Endodermal cell (in vitro differentiated cells): Measurements from ENCODE around the gene KLHDC8B. TPM values are rescaled to one million over a fixed set of nuclear protein-coding genes. Genes with fewer than 3 reads are reported as not detected.
"Not testable (repeated sequence)": the region's sequence is repeated elsewhere in the genome, so short reads cannot be mapped to it uniquely, and the experiment has no call there.

ENCODE experiments used
- DNase-seq: peaks from one replicate; pipeline ENCODE4 v3.0.0-alpha.2; 2017
- H3K27ac ChIP-seq: 2 replicates; pipeline ENCODE4 v1.5.1; 2013; ENCODE audit warnings: mild to moderate bottlenecking, low read depth, low read length, moderate library complexity
- H3K27me3 ChIP-seq: 2 replicates; pipeline ENCODE4 v1.6.1; 2013; ENCODE audit warnings: mild to moderate bottlenecking, low read length, moderate library complexity; ENCODE audit not compliant: insufficient read depth, control insufficient read depth, poor library complexity, severe bottlenecking
- H3K36me3 ChIP-seq: 2 replicates; pipeline ENCODE4 v1.7.0; 2013; ENCODE audit warnings: mild to moderate bottlenecking, low read length, moderate library complexity; ENCODE audit not compliant: control insufficient read depth, insufficient read depth
- H3K4me1 ChIP-seq: one replicate; pipeline ENCODE4 v1.7.0; 2013; ENCODE audit warnings: low read length; ENCODE audit not compliant: control insufficient read depth, insufficient read depth
- H3K4me3 ChIP-seq: 2 replicates; pipeline ENCODE4 v1.5.1; 2013; ENCODE audit warnings: mild to moderate bottlenecking, low read length, moderate library complexity
- H3K9ac ChIP-seq: 2 replicates; pipeline ENCODE4 v1.6.1; 2013; ENCODE audit warnings: mild to moderate bottlenecking, low read length, moderate library complexity; ENCODE audit not compliant: poor library complexity, severe bottlenecking; ENCODE audit errors: extremely low read depth
- H3K9me3 ChIP-seq: 2 replicates; pipeline ENCODE4 v1.6.1; 2013; ENCODE audit warnings: mild to moderate bottlenecking, low read length, moderate library complexity; ENCODE audit not compliant: control insufficient read depth
- H3K27ac Mint-ChIP-seq: 2 replicates; pipeline ENCODE4 v1.8.0; 2020; ENCODE audit warnings: mixed read lengths
- H3K27me3 Mint-ChIP-seq: 2 replicates; pipeline ENCODE4 v1.8.0; 2021; ENCODE audit warnings: mild to moderate bottlenecking, mixed read lengths; ENCODE audit not compliant: insufficient read depth
- H3K36me3 Mint-ChIP-seq: 2 replicates; pipeline ENCODE4 v1.8.0; 2020; ENCODE audit warnings: low read depth, mixed read lengths
- H3K4me1 Mint-ChIP-seq: 2 replicates; pipeline ENCODE4 v1.8.0; 2020; ENCODE audit warnings: mixed read lengths
- H3K4me3 Mint-ChIP-seq: 2 replicates; pipeline ENCODE4 v1.8.0; 2020; ENCODE audit warnings: mild to moderate bottlenecking, moderate library complexity, mixed read lengths
- H3K9me3 Mint-ChIP-seq: 2 replicates; pipeline ENCODE4 v1.8.0; 2020; ENCODE audit warnings: mild to moderate bottlenecking, mixed read lengths
- WGBS, 2 experiments: methylation state at CpG; one replicate each; pipeline versions ENCODE4 v1.1.5 to v1.1.7; 2013; ENCODE audit warnings: missing lambda C conversion rate in 2 of 2, mixed read lengths in 1 of 2; ENCODE audit not compliant: insufficient coverage in 1 of 2, insufficient read length in 1 of 2; 5-methylcytosine and 5-hydroxymethylcytosine counted together
- total RNA-seq, 2 donors: library from RNA; stranded (reverse); fragmentation: NEBNext Ultra II Directional in 1 of 2; extraction: Animal tissue kit (Norgen Biotek cat#: 25700) in 1 of 2; gene quantifications; 2 replicates in 1 of 2; 3 replicates in 1 of 2; pipeline ENCODE4 v1.2.1, GENCODE V29; 2021
- TF ChIP-seq, protein P1 (sequence below): fragments of 200-600 bp; sonication (generic); conservative IDR thresholded peaks from 2 replicates; pipeline ENCODE4 v1.5.0; 2021; ENCODE audit warnings: antibody characterized with exemption, mild to moderate bottlenecking

KLHDC8B gene
- total RNA-seq, 2 donors from 2014 or later, result 33.5 to 36.1 TPM

DNA sequence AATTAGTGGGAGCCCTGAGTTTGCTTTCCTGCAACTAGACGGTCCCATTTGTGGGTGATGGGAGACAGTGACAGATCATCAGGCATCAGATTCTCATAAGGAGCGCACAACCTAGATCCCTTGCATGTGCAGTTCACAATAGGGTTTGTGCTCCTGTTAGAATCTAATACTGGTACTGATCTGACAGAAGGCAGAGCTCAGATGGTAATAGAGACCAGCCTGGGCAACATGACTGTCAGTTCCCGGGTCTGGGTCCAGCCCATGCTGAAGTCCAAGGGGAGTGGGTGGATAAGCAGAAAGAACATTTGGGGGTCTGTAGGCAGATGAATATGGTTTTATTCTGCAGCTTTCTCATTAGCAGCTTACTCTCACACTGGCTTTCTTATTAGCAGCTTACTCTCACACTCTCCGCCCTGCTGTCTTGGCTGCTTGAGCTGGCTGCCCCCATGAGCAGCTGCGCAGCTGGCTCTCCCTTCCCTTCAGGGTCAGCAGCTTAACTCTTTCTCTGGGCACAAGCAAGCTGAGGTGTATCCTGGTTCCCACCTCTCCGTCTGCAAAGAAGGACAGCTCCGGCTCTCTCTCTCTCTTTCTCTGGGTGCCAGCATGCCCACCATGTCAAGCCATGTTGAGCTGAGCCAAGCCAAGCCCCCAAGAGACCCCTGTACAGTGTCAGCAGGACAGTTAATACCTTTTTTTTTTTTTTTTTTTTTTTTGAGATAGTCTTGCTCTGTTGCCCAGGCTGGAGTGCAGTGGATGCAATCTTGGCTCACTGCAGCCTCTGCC, 46.5 kb downstream of the KLHDC8B start:
- no peaks in the 10 kb centered on the region for H3K4me1 ChIP-seq
- no peaks in the 10 kb centered on the region for H3K27me3 ChIP-seq
- Mint-ChIP-seq H3K9me3 (peaks cover 60% of the 10 kb centered on the region), H3K4me1 (no peaks in the 10 kb centered on the region), H3K27me3 (peaks cover 4% of the 10 kb centered on the region), H3K27ac (no peak overlapping the region), H3K4me3 (no peak overlapping the region), H3K36me3 (peaks cover 6% of the 10 kb centered on the region)
- no peaks in the 10 kb centered on the region for H3K36me3 ChIP-seq
- TF ChIP-seq, protein P1, sequence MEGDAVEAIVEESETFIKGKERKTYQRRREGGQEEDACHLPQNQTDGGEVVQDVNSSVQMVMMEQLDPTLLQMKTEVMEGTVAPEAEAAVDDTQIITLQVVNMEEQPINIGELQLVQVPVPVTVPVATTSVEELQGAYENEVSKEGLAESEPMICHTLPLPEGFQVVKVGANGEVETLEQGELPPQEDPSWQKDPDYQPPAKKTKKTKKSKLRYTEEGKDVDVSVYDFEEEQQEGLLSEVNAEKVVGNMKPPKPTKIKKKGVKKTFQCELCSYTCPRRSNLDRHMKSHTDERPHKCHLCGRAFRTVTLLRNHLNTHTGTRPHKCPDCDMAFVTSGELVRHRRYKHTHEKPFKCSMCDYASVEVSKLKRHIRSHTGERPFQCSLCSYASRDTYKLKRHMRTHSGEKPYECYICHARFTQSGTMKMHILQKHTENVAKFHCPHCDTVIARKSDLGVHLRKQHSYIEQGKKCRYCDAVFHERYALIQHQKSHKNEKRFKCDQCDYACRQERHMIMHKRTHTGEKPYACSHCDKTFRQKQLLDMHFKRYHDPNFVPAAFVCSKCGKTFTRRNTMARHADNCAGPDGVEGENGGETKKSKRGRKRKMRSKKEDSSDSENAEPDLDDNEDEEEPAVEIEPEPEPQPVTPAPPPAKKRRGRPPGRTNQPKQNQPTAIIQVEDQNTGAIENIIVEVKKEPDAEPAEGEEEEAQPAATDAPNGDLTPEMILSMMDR, result no peak
- peaks cover 23% of the 10 kb centered on the region for H3K9me3 ChIP-seq
- H3K9ac ChIP-seq, result no peak overlapping the region
- no peak for DNase-seq
- no peak overlapping the region for H3K4me3 ChIP-seq
- no peak overlapping the region for H3K27ac ChIP-seq
- 92 to 94% methylated on average over 3 to 7 of the region's 7 CpGs for WGBS, 2 experiments

DNA sequence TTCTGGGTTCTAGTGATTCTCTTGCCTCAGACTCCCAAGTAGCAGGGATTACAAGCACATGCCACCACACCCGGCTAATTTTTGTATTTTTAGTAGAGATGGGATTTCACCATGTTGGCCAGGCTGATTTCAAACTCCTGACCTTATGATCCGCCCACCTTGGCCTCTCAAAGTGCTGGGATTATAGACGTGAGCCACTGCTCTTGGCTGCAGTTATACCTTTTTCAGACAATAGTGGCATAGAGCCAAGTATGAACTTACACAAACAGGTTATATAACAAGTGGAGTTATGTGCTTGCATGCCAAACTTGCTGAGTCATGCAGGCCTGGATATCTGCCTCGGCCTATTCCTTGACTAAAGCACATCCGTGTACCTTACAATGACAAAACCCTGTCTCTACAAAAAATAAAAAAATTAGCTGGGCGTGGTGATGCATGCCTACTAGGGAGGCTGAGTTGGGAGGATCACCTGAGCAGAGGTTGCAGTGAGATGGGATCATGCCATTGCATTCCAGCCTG, 47.1 kb downstream of the KLHDC8B start:
- H3K4me3 ChIP-seq, H3K27ac ChIP-seq, H3K36me3 Mint-ChIP-seq, H3K27ac Mint-ChIP-seq, H3K4me1 Mint-ChIP-seq, H3K4me3 Mint-ChIP-seq, H3K27me3 Mint-ChIP-seq, H3K4me1 ChIP-seq, H3K9ac ChIP-seq, H3K27me3 ChIP-seq, H3K36me3 ChIP-seq, DNase-seq: not testable (repeated sequence)
- 91 to 95% methylated on average over 4 to 6 of the region's 6 CpGs for WGBS, 2 experiments
- H3K9me3 ChIP-seq, result peaks cover 23% of the 10 kb centered on the region
- peaks cover 57% of the 10 kb centered on the region for H3K9me3 Mint-ChIP-seq

DNA sequence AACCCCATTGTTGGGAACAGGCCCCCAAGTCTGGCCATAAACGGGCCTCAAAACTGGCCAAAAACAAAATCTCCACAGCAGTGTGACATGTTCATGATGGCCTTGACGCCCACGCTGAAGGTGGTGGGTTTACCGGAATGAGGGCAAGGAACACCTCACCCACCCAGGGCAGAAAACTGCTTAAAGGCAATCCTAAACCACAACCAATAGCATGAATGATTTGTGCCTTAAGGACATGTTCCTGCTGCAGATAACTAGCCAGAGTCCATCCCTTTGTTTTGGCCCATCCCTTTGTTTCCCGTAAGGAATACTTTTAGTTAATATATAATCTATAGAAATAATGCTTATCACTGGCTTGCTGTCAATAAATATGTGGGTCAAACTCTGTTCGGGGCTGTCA, 47.7 kb downstream of the KLHDC8B start:
- peaks cover 8% of the 10 kb centered on the region for H3K27me3 Mint-ChIP-seq
- WGBS, 2 experiments, result 92 to 100% methylated on average over 1 to 5 of the region's 6 CpGs
- H3K36me3 Mint-ChIP-seq, result peaks cover 6% of the 10 kb centered on the region
- H3K4me3 Mint-ChIP-seq, result no peak overlapping the region
- Histone ChIP-seq H3K9ac (no peak overlapping the region), H3K27ac (no peak overlapping the region), H3K27me3 (no peaks in the 10 kb centered on the region), H3K4me1 (no peaks in the 10 kb centered on the region), H3K4me3 (no peak overlapping the region), H3K9me3 (peaks cover 18% of the 10 kb centered on the region), H3K36me3 (no peaks in the 10 kb centered on the region)
- H3K27ac Mint-ChIP-seq, result no peak overlapping the region
- TF ChIP-seq, protein P1, result no peak
- peaks cover 54% of the 10 kb centered on the region for H3K9me3 Mint-ChIP-seq
- DNase-seq, result no peak
- no peaks in the 10 kb centered on the region for H3K4me1 Mint-ChIP-seq

DNA sequence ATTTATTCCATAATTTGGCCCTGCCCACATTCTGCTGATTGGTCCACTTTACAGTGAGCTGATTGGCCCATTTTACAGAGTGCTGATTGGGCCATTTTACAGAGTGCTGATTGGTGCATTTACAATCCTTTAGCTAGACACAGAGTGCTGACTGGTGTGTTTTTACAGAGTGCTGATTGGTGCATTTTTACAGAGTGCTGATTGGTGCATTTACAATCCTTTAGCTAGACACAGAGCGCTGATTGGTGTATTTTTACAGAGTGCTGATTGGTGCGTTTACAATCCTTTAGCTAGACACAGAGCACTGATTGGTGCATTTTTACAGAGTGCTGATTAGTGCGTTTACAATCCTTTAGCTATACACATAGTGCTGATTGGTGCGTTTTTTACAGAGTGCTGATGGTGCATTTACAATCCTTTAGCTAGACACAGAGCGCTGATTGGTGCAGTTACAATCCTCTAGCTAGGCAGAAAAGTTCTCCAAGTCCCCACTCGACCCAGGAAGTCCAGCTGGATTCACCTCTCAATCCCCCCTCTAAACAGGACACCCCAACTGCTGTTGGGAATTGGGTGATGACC, 49.7 kb downstream of the KLHDC8B start:
- not testable (repeated sequence) for H3K27ac Mint-ChIP-seq, H3K9ac ChIP-seq, H3K4me3 Mint-ChIP-seq, H3K4me3 ChIP-seq, H3K27ac ChIP-seq, H3K4me1 Mint-ChIP-seq, DNase-seq, H3K36me3 Mint-ChIP-seq, H3K9me3 ChIP-seq, H3K27me3 Mint-ChIP-seq, H3K36me3 ChIP-seq, H3K4me1 ChIP-seq, H3K27me3 ChIP-seq
- peaks cover 53% of the 10 kb centered on the region for H3K9me3 Mint-ChIP-seq
- WGBS, 2 experiments, result 82 to 87% methylated on average over 5 to 6 of the region's 6 CpGs
